Nephron progenitor cell (in vitro differentiated cells): ENCODE results near the gene SLC30A3.
"Not testable (repeated sequence)": the region's sequence is repeated elsewhere in the genome, so short reads cannot be mapped to it uniquely, and the experiment has no call there.

Source experiments
- DNase-seq: peaks from one replicate; pipeline ENCODE4 v3.0.0; 2021
- H3K27ac Mint-ChIP-seq: 2 replicates; pipeline ENCODE4 v1.8.0; 2021; ENCODE audit warnings: mild to moderate bottlenecking, moderate library complexity, mixed read lengths
- H3K27me3 Mint-ChIP-seq: 2 replicates; pipeline ENCODE4 v1.8.0; 2021; ENCODE audit warnings: mild to moderate bottlenecking, low read depth, mixed read lengths; ENCODE audit not compliant: poor library complexity
- H3K36me3 Mint-ChIP-seq: 2 replicates; pipeline ENCODE4 v1.8.0; 2021; ENCODE audit warnings: low read depth, mixed read lengths
- H3K4me1 Mint-ChIP-seq: 2 replicates; pipeline ENCODE4 v1.8.0; 2021; ENCODE audit warnings: mixed read lengths
- H3K4me3 Mint-ChIP-seq: 2 replicates; pipeline ENCODE4 v1.8.0; 2021; ENCODE audit warnings: mild to moderate bottlenecking, moderate library complexity, mixed read lengths
- H3K9me3 Mint-ChIP-seq: 2 replicates; pipeline ENCODE4 v1.8.0; 2021; ENCODE audit warnings: mild to moderate bottlenecking, moderate library complexity, mixed read lengths
- TF ChIP-seq, protein P1 (sequence below): fragments of 200-600 bp; sonication (generic); IDR thresholded peaks from 2 replicates; pipeline ENCODE4 v1.5.0; 2021; ENCODE audit warnings: antibody characterized with exemption

The SLC30A3 gene

DNA sequence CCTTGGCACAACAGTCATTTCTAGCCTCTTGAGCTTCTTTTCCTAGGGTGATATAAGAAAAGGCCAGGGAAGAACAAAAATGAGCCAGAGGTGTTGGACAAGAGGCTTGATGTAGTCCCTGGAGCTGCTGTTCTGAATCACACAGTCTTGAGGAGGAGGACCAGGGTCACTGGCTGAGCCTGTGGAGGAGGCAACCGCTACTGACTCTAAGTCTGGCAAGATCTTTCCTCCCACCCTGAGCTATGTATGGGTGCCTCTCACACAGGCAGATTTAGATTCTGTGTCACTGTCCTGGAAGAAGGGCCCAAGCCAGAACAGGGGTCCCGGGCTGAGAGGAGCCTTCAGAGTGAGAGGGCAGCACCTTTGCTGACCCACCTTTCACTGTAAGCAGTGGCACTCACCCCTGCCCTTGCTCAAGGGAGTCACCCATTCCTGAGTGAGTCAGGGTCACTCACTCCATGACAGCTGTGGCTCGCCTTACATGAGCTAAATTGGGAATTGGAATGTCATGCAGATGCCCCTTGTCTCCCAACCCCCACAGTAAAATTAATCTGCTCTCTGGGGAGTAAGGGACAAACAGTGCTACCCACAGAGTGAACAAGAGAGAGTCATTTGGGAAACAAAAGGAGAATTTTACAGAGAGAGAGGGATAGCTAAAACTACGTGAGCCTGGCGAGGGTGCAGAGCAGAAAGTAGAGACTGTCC lies 19.2 kb upstream of the SLC30A3 start, which contains the start of gene TRIM54:
Gene TRIM54 (plus strand): TSS at position 575 of the 705 bp plus-strand sequence. CDS start 303 bp downstream, outside the sequence.
- Mint-ChIP-seq H3K4me3 (peak within 1 kb of the TSS; percentile 47), H3K27ac (peak within 1 kb of the TSS; percentile 17), H3K4me1 (peaks cover 38% of the 10 kb centered on the region), H3K9me3 (no peaks in the 10 kb centered on the region), H3K36me3 (no peaks in the 10 kb centered on the region), H3K27me3 (peaks cover 66% of the 10 kb centered on the region)
- TF ChIP-seq, protein P1, sequence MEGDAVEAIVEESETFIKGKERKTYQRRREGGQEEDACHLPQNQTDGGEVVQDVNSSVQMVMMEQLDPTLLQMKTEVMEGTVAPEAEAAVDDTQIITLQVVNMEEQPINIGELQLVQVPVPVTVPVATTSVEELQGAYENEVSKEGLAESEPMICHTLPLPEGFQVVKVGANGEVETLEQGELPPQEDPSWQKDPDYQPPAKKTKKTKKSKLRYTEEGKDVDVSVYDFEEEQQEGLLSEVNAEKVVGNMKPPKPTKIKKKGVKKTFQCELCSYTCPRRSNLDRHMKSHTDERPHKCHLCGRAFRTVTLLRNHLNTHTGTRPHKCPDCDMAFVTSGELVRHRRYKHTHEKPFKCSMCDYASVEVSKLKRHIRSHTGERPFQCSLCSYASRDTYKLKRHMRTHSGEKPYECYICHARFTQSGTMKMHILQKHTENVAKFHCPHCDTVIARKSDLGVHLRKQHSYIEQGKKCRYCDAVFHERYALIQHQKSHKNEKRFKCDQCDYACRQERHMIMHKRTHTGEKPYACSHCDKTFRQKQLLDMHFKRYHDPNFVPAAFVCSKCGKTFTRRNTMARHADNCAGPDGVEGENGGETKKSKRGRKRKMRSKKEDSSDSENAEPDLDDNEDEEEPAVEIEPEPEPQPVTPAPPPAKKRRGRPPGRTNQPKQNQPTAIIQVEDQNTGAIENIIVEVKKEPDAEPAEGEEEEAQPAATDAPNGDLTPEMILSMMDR = no peak
- no peak for DNase-seq

DNA sequence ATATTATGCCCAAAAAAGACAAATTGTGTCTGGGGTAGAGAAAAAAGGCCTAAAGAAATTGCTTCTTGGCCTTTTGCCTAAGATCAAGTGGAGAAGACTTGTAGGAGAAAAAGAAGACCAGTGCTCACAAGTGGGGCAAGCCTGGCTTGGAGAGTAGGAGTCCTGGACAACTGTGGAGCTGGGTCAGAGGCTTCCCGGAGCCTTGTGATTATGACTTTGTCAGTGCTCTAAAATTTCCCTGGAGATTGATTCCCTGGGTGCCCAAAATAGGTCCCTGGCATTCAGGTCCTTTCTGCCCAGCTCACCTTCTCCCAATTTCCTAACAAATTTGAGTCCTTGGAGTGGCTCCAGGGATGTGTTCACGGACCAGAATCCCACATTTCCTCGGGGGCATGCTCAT lies 18.6 kb upstream of the SLC30A3 start:
- TF ChIP-seq, protein P1 = no peak
- Mint-ChIP-seq H3K4me1 (peaks cover 38% of the 10 kb centered on the region), H3K9me3 (no peaks in the 10 kb centered on the region), H3K36me3 (no peaks in the 10 kb centered on the region), H3K27me3 (peaks cover 66% of the 10 kb centered on the region), H3K4me3 (no peak overlapping the region), H3K27ac (no peak overlapping the region)
- no peak for DNase-seq

DNA sequence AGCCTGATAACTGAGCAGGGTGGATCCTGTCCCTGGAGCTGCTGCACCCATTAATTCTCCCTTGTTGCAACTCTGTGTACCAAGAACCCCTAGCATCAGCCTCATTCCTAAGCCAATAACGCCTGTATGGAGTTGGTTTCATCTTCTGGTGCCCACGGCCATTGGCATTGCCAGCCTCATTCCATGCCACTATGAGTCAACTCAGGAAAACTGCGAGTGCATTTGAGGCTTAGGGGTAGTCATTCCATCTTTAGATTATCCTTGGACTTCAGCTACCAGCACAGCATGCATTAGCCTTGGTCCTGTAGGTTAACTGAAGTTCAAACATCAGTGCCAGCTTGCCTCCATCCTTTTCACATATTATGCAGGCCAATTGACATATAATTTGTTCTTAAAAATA lies 18.0 kb upstream of the SLC30A3 start:
- H3K4me1 Mint-ChIP-seq = peaks cover 38% of the 10 kb centered on the region
- H3K27me3 Mint-ChIP-seq = peaks cover 66% of the 10 kb centered on the region
- H3K9me3 Mint-ChIP-seq = no peaks in the 10 kb centered on the region
- no peak for DNase-seq
- H3K36me3 Mint-ChIP-seq = no peaks in the 10 kb centered on the region
- H3K4me3 Mint-ChIP-seq = no peak overlapping the region
- H3K27ac Mint-ChIP-seq = no peak overlapping the region
- TF ChIP-seq, protein P1 = no peak

DNA sequence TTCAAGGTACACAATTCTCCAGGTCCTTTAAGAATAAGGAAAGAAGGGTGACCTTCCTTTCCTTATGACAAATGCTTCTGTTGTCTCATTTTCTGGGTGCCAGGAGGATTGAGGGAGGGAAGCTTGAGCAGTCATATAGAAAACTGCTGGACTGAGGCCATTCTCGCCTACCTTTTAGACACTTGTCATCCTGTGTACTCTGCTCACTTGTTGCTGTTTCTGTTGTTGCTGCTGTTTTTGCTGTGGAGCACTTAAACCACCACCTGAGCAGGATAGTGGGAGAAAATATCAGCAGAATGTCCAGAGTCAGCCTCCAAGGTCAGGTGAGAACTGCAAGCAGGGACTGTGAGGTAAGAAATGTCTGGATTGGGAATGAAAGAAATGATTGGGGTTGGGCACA lies 15.2 kb upstream of the SLC30A3 start:
- Mint-ChIP-seq H3K36me3 (no peaks in the 10 kb centered on the region), H3K9me3 (no peaks in the 10 kb centered on the region), H3K4me3 (no peak overlapping the region), H3K27me3 (peaks cover 55% of the 10 kb centered on the region), H3K4me1 (peaks cover 39% of the 10 kb centered on the region), H3K27ac (no peak overlapping the region)
- DNase-seq = no peak
- TF ChIP-seq, protein P1 = no peak

- no peak for DNase-seq
- Mint-ChIP-seq H3K9me3 (no peaks in the 10 kb centered on the region), H3K27me3 (peaks cover 54% of the 10 kb centered on the region), H3K27ac (no peak within 1 kb of the TSS), H3K4me3 (no peak within 1 kb of the TSS), H3K4me1 (peaks cover 31% of the 10 kb centered on the region), H3K36me3 (no peaks in the 10 kb centered on the region)
- TF ChIP-seq, protein P1 = no peak
Measured at GRCh38 chr2:27275211-27276150, 12.6 kb upstream of the SLC30A3 start, which contains the start of gene DNAJC5G. DNAJC5G (plus strand) TSS chr2:27275433; CDS start chr2:27276729, 1,296 bp downstream.

DNA sequence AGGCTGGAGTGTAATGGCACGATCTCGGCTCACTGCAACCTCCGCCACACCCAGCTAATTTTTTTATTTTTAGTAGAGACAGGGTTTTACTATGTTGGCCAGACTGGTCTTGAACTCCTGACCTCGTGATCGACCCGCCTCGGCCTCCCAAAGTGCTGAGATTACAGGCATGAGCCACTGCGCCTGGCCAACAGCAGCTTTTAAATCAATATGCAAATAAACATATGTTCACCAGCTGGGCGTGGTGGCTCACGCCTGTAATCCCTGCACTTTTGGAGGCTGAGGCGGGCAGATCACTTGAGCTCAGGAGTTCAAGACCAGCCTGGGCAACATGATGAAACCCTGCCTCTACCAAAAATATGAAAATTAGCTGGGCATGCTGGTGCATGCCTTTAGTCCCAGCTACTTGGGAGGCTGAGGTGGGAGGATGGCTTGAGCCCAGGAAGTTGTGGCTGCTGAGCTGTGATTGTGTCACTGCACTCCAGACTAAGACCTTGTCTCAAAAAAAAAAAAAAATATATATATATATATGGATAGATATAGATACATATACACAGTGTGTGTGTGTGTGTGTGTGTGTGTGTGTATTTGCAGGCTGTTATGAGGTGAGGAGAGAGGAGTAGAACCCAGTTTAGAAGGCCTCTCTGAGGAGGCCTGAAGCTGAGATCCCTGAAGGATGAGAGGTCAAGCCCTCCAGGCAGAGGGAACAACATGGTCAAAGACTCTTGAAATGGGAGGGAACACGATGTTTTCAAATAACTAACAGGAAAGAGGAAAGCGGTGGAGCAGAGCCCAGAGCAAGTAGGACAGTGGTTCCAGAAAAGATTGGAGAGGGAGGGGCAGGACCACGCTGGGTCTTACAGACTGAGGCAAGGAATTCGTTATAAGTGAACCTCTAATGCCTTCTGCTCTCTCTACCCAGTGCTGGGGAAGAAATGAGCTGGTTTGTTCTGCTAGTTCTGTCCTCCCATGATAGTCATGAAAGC lies 10.0 kb upstream of the SLC30A3 start:
- H3K9me3 Mint-ChIP-seq, H3K4me3 Mint-ChIP-seq, H3K36me3 Mint-ChIP-seq, DNase-seq, H3K27ac Mint-ChIP-seq: not testable (repeated sequence)
- peaks cover 28% of the 10 kb centered on the region for H3K4me1 Mint-ChIP-seq
- H3K27me3 Mint-ChIP-seq = peaks cover 43% of the 10 kb centered on the region
